Body of pancreas (tissue), 4 donors: Measurements from ENCODE around the gene CAPRIN2. TPM values are rescaled to one million over a fixed set of nuclear protein-coding genes. Genes with fewer than 3 reads are reported as not detected.

ENCODE experiments used
- ATAC-seq: fragments of 150-250 bp; one replicate; pipeline ENCODE4 v1.9.1; 2016
- DNase-seq, 4 donors: peaks; one replicate each; pipeline ENCODE4 v3.0.0-alpha.2; 2019
- H3K27ac ChIP-seq, 4 donors: fragments of 200-600 bp; sonication (generic); 1 replicate in 3 of 4; 2 replicates in 1 of 4; pipeline versions ENCODE4 v1.5.1 to v1.6.1; 2016 to 2019; ENCODE audit warnings: mild to moderate bottlenecking in 1 of 4, mixed read lengths in 1 of 4, moderate library complexity in 1 of 4
- H3K27me3 ChIP-seq, 2 donors: fragments of 200-600 bp; sonication (generic); one replicate each; pipeline ENCODE4 v1.6.0; 2016; ENCODE audit warnings: mild to moderate bottlenecking in 1 of 2
- H3K36me3 ChIP-seq, 2 donors: fragments of 200-600 bp; sonication (generic); replicated peaks in 1 of 2; 2 replicates each; pipeline ENCODE4 v1.5.1; 2016; ENCODE audit warnings: low read depth in 2 of 2; ENCODE audit not compliant: insufficient read depth in 1 of 2
- H3K4me1 ChIP-seq: fragments of 200-600 bp; sonication (generic); one replicate; pipeline ENCODE4 v1.6.0; 2016
- H3K4me3 ChIP-seq, 2 donors: fragments of 200-600 bp; sonication (generic); 1 replicate in 1 of 2; 2 replicates in 1 of 2; pipeline ENCODE4 v1.5.1; 2016 to 2019
- H3K9me3 ChIP-seq, 3 donors: fragments of 200-600 bp; sonication (generic); 1 replicate in 2 of 3; 2 replicates in 1 of 3; pipeline ENCODE4 v1.5.1; 2016
- POLR2A ChIP-seq, 3 donors: fragments of 450-650 bp; IDR thresholded peaks; one replicate each; pipeline ENCODE4 v1.6.1; 2016; ENCODE audit warnings: antibody characterized with exemption in 3 of 3, mild to moderate bottlenecking in 2 of 3
- WGBS, 2 donors: methylation state at CpG; one replicate each; pipeline ENCODE4 v1.1.5; 2017; 5-methylcytosine and 5-hydroxymethylcytosine counted together
- intact Hi-C: fragments of 100-400 bp; cut with DNase I; formaldehyde crosslinking; loops from one replicate; pipeline ENCODE4 v1.15.1; 2023
- total RNA-seq, 2 donors: library from RNA; depleted of rRNA; stranded (reverse); fragments of >200 nt; gene quantifications; one replicate each; pipeline ENCODE4 v1.1.0, GENCODE V29; 2016
- TF ChIP-seq, protein P1 (sequence below), 7 experiments: fragments of 450-650 bp in 4 of 7; fragments of 200-600 bp in 3 of 7; sonication (generic) in 3 of 7; IDR thresholded peaks; one replicate each; pipeline ENCODE4 v1.5.1; 2016 to 2019; ENCODE audit warnings: antibody characterized with exemption in 7 of 7

Gene CAPRIN2
- total RNA-seq, 2 donors from 2014 or later: 20.8 to 30.4 TPM

- Histone ChIP-seq H3K36me3 (no peaks in the 10 kb centered on the region), H3K27me3 (no peaks in the 10 kb centered on the region), H3K9me3 (no peaks in the 10 kb centered on the region), H3K4me1 (peaks cover 15% of the 10 kb centered on the region), H3K4me3 (peak overlapping the region; percentile 6 to 34), H3K27ac (peak overlapping the region in 1 of 4 donors; percentile 39)
- DNase-seq: peak; percentile 43 to 59 (median 52)
- ATAC-seq: peak; percentile 74
- intact Hi-C loops: no loop called here
- peak in 2 of 3 donors; percentile 16 to 35 for TF ChIP-seq POLR2A (IDR thresholded peaks at IDR 0.05)
- TF ChIP-seq, protein P1, sequence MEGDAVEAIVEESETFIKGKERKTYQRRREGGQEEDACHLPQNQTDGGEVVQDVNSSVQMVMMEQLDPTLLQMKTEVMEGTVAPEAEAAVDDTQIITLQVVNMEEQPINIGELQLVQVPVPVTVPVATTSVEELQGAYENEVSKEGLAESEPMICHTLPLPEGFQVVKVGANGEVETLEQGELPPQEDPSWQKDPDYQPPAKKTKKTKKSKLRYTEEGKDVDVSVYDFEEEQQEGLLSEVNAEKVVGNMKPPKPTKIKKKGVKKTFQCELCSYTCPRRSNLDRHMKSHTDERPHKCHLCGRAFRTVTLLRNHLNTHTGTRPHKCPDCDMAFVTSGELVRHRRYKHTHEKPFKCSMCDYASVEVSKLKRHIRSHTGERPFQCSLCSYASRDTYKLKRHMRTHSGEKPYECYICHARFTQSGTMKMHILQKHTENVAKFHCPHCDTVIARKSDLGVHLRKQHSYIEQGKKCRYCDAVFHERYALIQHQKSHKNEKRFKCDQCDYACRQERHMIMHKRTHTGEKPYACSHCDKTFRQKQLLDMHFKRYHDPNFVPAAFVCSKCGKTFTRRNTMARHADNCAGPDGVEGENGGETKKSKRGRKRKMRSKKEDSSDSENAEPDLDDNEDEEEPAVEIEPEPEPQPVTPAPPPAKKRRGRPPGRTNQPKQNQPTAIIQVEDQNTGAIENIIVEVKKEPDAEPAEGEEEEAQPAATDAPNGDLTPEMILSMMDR (IDR thresholded peaks at IDR 0.05): peak in 2 of 7 experiments; percentile 13 to 33
- WGBS, 2 donors: 7 to 25% methylated on average over 22 to 65 of the region's 65 CpGs
Measured at GRCh38 chr12:30795410-30796312, 40.9 kb upstream of the CAPRIN2 start.

DNA sequence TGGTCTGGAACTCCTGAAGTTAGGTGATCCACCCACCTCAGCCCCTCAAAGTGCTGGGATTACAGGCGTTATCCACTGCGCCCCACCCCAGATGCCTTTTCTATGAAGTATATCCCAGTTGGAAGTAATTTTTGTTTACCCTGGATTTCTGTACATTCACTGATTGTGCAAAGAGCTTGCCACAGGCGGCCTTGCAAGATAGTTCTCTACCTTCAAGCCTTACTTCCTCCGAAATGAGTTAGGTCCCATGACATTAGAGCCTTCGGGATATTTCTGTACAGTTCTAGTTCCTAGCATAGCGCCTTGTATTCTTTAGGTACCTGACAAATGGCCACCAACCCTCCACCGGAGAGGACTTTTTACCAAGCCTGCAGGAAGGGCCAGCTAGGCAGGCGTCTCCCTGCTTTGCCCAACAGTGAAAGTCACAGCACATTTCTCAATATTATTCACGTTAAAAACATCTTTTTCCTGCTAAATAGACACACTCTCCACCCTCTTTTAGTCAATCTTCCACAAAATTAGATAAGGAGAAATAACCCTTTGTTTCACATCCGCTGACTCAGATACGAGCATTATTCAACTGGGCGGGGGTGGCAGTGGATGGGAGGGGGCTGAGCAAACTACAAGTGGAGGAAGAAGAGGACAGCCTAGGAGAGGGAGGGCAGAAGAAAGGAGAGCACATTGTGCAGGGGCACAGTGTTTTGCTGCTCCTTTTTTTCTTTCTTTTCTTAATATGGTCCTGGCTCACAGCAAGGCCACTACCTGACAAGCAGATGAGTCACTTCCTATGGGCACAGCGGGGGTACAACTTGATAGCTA, 40.0 kb upstream of the CAPRIN2 start:
- DNase-seq (peak in 2 of 4 donors; percentile 4 to 23), ATAC-seq (no peak)
- Histone ChIP-seq H3K4me3 (no peak overlapping the region), H3K9me3 (no peaks in the 10 kb centered on the region), H3K27me3 (no peaks in the 10 kb centered on the region), H3K27ac (no peak overlapping the region), H3K4me1 (peaks cover 15% of the 10 kb centered on the region), H3K36me3 (no peaks in the 10 kb centered on the region)
- TF ChIP-seq, protein P1 (IDR thresholded peaks at IDR 0.05): no peak
- TF ChIP-seq POLR2A (IDR thresholded peaks at IDR 0.05): no peak
- WGBS, 2 donors: 63 to 73% methylated on average over 13 of the region's 13 CpGs
- intact Hi-C loops: no loop called here

DNA sequence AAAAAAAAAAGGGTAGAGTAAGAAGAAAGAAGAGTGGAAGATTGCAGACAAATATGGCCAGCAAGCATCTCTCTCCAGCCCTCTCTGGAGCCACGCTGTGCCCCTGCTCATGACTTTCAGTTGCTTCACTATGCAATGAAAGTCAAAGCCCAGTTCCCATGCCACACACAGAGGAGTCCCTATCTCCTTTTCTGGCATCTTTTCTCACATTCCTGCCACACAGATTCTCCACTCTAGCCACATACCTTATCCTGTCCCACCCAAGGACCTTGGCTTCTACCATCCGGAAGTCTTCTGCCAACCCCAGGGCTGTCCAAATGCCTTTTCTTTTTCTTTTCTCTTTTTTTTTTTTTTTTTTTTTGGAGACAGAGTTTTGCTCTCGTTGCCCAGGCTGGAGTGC, 39.3 kb upstream of the CAPRIN2 start:
- Histone ChIP-seq H3K36me3 (no peaks in the 10 kb centered on the region), H3K4me3 (no peak overlapping the region), H3K9me3 (no peaks in the 10 kb centered on the region), H3K4me1 (peaks cover 15% of the 10 kb centered on the region), H3K27ac (no peak overlapping the region), H3K27me3 (no peaks in the 10 kb centered on the region)
- intact Hi-C loops: no loop called here
- TF ChIP-seq, protein P1 (IDR thresholded peaks at IDR 0.05): no peak
- no peak for TF ChIP-seq POLR2A (IDR thresholded peaks at IDR 0.05)
- ATAC-seq (no peak), DNase-seq (no peak)
- WGBS, 2 donors: 89 to 97% methylated on average over 3 of the region's 3 CpGs

GRCh38 chr12:30792648-30793499, 38.1 kb upstream of the CAPRIN2 start:
- DNase-seq (peak in 1 of 4 donors; percentile 18), ATAC-seq (no peak)
- 33 to 37% methylated on average over 4 of the region's 4 CpGs for WGBS, 2 donors
- Histone ChIP-seq H3K9me3 (no peaks in the 10 kb centered on the region), H3K4me1 (peaks cover 15% of the 10 kb centered on the region), H3K4me3 (no peak overlapping the region), H3K27ac (no peak overlapping the region), H3K27me3 (no peaks in the 10 kb centered on the region), H3K36me3 (no peaks in the 10 kb centered on the region)
- no peak for TF ChIP-seq POLR2A (IDR thresholded peaks at IDR 0.05)
- TF ChIP-seq, protein P1 (IDR thresholded peaks at IDR 0.05): no peak
- intact Hi-C loops: no loop called here
